ENCODE results near the gene CX3CR1. TPM values are rescaled to one million over a fixed set of nuclear protein-coding genes. Genes with fewer than 3 reads are reported as not detected.
A peak's percentile ranks its signal among the peaks of the same experiment; 100 is the strongest.

The CX3CR1 gene
- total RNA-seq, 1 experiment from 2014 or later: not detected

GRCh38 chr3:39319249-39319648 is 39.4 kb upstream of the CX3CR1 start:
- Mint-ChIP-seq H3K27me3 (ENCODE audit: insufficient read depth, unreplicated experiment) (peaks cover 23% of the 10 kb centered on the region), H3K36me3 (ENCODE audit: insufficient read depth, unreplicated experiment) (no peaks in the 10 kb centered on the region), H3K4me3 (ENCODE audit: unreplicated experiment) (no peak overlapping the region), H3K4me1 (ENCODE audit: insufficient read depth, unreplicated experiment) (no peaks in the 10 kb centered on the region), H3K9me3 (ENCODE audit: unreplicated experiment) (peaks cover 17% of the 10 kb centered on the region), H3K27ac (ENCODE audit: low read depth, unreplicated experiment) (no peak overlapping the region)
- CTCF ChIA-PET: no interaction called here
- no peak for TF ChIP-seq CTCF (IDR thresholded peaks at IDR 0.05; ENCODE audit: unreplicated experiment)
- intact Hi-C loops (cut with micrococcal nuclease): no loop called here
- no peak for DNase-seq (ENCODE audit: unreplicated experiment)
- no TSS peak for BruUV-seq (replicated peaks)
- POLR2A ChIA-PET: no interaction called here

DNA sequence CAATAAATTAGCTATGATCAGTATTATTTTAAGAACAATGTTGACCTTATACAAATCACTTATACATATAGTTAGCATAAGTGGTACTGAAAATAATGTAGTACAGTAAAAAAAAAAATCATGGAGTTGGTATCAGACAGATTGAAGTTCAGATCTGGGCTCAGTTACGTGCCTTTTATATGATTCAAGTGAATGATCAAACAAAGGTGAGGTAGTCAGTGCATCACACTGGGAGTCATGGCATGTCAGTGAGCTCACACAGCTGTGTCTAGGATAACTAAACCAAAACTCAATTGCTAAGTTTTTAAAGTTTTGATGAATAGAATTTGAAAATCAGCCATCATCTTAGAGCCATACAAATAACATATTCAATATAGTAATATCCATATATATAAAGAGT is 38.5 kb upstream of the CX3CR1 start:
- no peaks in the 10 kb centered on the region for H3K36me3 Mint-ChIP-seq (ENCODE audit: insufficient read depth, unreplicated experiment)
- no peaks in the 10 kb centered on the region for H3K4me1 Mint-ChIP-seq (ENCODE audit: insufficient read depth, unreplicated experiment)
- H3K27ac Mint-ChIP-seq (ENCODE audit: low read depth, unreplicated experiment): no peak overlapping the region
- DNase-seq (ENCODE audit: unreplicated experiment): no peak
- no TSS peak for BruUV-seq (replicated peaks)
- ChIA-PET CTCF (interaction anchor here (0.5 to 1.0 kb wide), 2 partner anchors 26 to 171 kb away, joined by 4 to 5 read pairs; no protein-coding TSS in a partner anchor), POLR2A (no interaction called here)
- TF ChIP-seq CTCF (IDR thresholded peaks at IDR 0.05; ENCODE audit: unreplicated experiment): no peak
- peaks cover 23% of the 10 kb centered on the region for H3K27me3 Mint-ChIP-seq (ENCODE audit: insufficient read depth, unreplicated experiment)
- intact Hi-C loops (cut with micrococcal nuclease): no loop called here
- H3K4me3 Mint-ChIP-seq (ENCODE audit: unreplicated experiment): no peak overlapping the region
- peaks cover 17% of the 10 kb centered on the region for H3K9me3 Mint-ChIP-seq (ENCODE audit: unreplicated experiment)

- ChIA-PET POLR2A (no interaction called here), CTCF (interaction anchor here (0.6 to 1.0 kb wide), 3 partner anchors 25 to 203 kb away, joined by 3 to 5 read pairs (median 4); no protein-coding TSS in a partner anchor)
- H3K27ac Mint-ChIP-seq (ENCODE audit: low read depth, unreplicated experiment): no peak overlapping the region
- no peak overlapping the region for H3K4me3 Mint-ChIP-seq (ENCODE audit: unreplicated experiment)
- peaks cover 17% of the 10 kb centered on the region for H3K9me3 Mint-ChIP-seq (ENCODE audit: unreplicated experiment)
- H3K4me1 Mint-ChIP-seq (ENCODE audit: insufficient read depth, unreplicated experiment): no peaks in the 10 kb centered on the region
- DNase-seq (ENCODE audit: unreplicated experiment): peak; percentile 15
- no TSS peak for BruUV-seq (replicated peaks)
- H3K27me3 Mint-ChIP-seq (ENCODE audit: insufficient read depth, unreplicated experiment): peaks cover 23% of the 10 kb centered on the region
- no peaks in the 10 kb centered on the region for H3K36me3 Mint-ChIP-seq (ENCODE audit: insufficient read depth, unreplicated experiment)
- TF ChIP-seq CTCF (IDR thresholded peaks at IDR 0.05; ENCODE audit: unreplicated experiment): no peak
- intact Hi-C loops (cut with micrococcal nuclease): no loop called here
These were observed 37.8 kb upstream of the CX3CR1 start for GRCh38 chr3:39317571-39318169.

DNA sequence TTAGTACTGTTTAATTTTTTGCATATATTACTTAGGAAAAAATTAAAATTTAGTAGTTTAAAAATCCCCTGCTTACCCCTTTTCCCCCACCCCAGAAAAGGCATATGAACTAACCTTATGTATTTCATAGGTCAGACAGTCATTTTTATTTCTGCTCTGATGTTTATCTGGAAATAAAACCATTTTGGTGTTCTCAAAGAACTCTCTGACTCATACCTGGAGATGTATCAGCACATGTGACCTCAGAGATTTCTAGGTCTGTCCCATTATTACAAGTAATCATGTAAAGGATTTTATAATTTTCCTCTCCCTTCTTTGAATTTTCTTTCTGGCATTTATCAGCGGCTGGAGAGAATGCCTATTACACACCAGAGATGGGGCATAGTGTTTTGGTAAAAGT is 35.6 kb upstream of the CX3CR1 start:
- POLR2A ChIA-PET: no interaction called here
- H3K4me1 Mint-ChIP-seq (ENCODE audit: insufficient read depth, unreplicated experiment): no peaks in the 10 kb centered on the region
- H3K36me3 Mint-ChIP-seq (ENCODE audit: insufficient read depth, unreplicated experiment): no peaks in the 10 kb centered on the region
- H3K9me3 Mint-ChIP-seq (ENCODE audit: unreplicated experiment): peaks cover 14% of the 10 kb centered on the region
- DNase-seq (ENCODE audit: unreplicated experiment): no peak
- H3K4me3 Mint-ChIP-seq (ENCODE audit: unreplicated experiment): no peak overlapping the region
- no peak for TF ChIP-seq CTCF (IDR thresholded peaks at IDR 0.05; ENCODE audit: unreplicated experiment)
- intact Hi-C loops (cut with micrococcal nuclease): no loop called here
- peaks cover 13% of the 10 kb centered on the region for H3K27me3 Mint-ChIP-seq (ENCODE audit: insufficient read depth, unreplicated experiment)
- BruUV-seq (replicated peaks): no TSS peak
- no peak overlapping the region for H3K27ac Mint-ChIP-seq (ENCODE audit: low read depth, unreplicated experiment)
- CTCF ChIA-PET: no interaction called here

Measured in MCF 10A (cell line).